NCI-H2227 (cell line): ENCODE measurements around the gene CCDC136.

Experiments
- DNase-seq: peaks from one replicate; lab custom pipeline; 2025; ENCODE audit not compliant: unreplicated experiment; lab: John Stamatoyannopoulos, UW

CCDC136 gene

GRCh38 chr7:128777156-128778123 is 14.3 kb upstream of the CCDC136 start:
- no peak for DNase-seq

GRCh38 chr7:128778946-128779345 is 12.8 kb upstream of the CCDC136 start:
- DNase-seq, result no peak

GRCh38 chr7:128781126-128781525 is 10.6 kb upstream of the CCDC136 start:
- no peak for DNase-seq

- DNase-seq, result no peak
Measured at GRCh38 chr7:128781851-128782250, 9.9 kb upstream of the CCDC136 start.

- no peak for DNase-seq
Measured at GRCh38 chr7:128783143-128783861, 8.5 kb upstream of the CCDC136 start.

GRCh38 chr7:128785738-128786137 is 6.0 kb upstream of the CCDC136 start:
- no peak for DNase-seq

- DNase-seq, result no peak
Measured at GRCh38 chr7:128788446-128789412, 3.0 kb upstream of the CCDC136 start.

DNA sequence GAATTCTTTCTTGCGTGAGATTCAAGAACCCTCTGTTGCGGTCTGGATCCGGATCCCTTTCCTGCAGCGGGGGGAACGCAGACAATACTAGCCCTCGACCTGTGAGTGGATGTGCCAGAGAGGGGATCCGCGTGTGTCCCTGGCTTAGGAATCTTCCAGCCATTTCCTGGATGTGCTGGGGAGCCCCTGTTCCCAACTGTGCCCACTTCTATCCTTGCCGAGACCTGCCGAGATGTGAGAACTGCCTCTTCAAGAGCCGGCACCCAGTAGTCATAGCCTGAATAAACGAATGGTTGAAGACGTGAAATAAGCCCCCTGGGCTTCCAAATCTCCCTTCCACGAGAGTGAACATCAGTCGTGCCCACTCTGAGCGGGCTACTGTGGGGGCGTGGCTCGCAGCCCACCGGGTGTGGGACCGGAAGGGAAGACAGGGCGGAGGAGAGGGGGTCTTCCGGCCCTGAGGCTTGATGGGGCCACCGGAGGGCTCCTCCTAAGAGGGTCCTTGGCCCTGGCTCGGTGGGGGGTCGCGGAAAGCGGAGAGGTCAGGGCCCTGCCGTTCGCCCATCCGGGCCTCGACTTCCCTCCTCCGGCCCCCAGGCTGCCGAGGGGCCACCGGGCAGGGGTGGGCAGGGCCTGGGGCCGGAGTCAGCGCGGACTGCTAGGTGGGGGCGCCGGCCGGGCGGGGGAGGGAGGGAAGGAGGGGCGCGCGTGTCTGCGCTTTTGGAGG is 1.3 kb upstream of the CCDC136 start:
- peak; percentile 33 for DNase-seq

- peak; percentile 46 for DNase-seq
Measured at GRCh38 chr7:128791972-128792327, 182 bp downstream of the CCDC136 start.

GRCh38 chr7:128792471-128793180 is 858 bp downstream of the CCDC136 start:
- DNase-seq, result peak; percentile 13

- DNase-seq, result no peak
Measured at GRCh38 chr7:128793181-128793547, 1.4 kb downstream of the CCDC136 start.

GRCh38 chr7:128794020-128794419 is 2.3 kb downstream of the CCDC136 start:
- DNase-seq, result no peak

- no peak for DNase-seq
Measured at GRCh38 chr7:128794436-128794835, 2.7 kb downstream of the CCDC136 start.

DNA sequence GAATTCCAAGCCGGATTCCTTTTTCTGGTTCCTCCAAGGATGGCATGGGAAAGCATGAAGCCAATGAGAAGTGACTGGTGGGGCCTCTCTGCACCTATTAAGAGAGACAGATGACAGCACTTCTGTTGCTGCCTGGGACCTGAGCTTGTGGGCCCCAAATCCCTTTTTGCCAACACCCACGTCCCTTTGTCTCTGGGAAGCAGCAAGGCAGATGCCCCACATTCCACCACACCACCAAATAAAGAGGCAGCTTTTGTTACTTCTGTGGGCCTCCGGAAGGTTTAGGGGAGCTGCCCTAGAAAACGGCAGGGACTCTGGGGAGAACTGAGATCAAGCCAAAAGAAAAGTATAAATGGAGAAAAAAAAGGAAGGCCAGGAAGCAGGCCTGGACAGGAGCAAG is 3.4 kb downstream of the CCDC136 start:
- DNase-seq, result no peak

GRCh38 chr7:128796327-128796726 is 4.6 kb downstream of the CCDC136 start:
- DNase-seq, result no peak

DNA sequence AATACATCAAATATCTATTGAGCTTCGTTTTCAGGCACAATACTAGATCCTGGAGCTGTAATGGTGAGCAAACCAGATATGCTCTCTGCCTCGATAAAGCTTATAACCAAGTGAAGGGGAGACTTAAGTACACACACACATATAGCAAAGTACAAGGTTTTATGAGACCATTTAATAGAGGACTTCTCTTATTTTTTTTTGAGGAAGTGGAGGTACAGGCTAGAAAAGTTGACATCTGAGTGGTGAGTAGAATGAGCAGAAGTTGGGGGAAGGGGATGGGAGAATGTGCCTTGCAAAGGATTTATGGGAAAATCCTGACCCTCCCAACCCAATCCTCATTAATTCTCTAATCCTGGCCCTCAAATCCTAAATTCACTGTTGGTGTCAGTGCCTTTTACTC is 7.7 kb downstream of the CCDC136 start:
- DNase-seq, result no peak

DNA sequence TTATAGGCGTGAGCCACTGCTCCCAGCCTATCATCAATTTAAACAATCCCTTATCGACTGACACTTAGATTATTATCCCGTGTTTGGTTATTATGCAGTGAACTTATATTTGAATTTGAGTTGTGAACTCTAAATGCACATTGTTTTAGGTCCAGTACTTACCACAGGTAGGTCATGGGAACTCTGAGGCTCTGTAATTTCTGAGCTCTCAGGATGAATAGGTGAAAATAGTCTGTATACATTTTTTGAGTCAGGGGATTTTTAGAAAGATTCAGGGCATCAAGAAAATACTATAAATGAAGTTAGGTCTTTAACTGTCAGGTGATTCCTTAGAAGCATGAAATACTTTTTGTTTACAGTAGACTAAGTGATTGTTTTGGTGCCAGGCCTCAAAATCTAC is 8.8 kb downstream of the CCDC136 start:
- DNase-seq, result no peak

GRCh38 chr7:128801003-128801402 is 9.2 kb downstream of the CCDC136 start:
- DNase-seq, result no peak

GRCh38 chr7:128801667-128802418 is 10.1 kb downstream of the CCDC136 start:
- DNase-seq, result no peak
